Measurements from ENCODE around the gene CHCHD6.

The CHCHD6 gene

GRCh38 chr3:126699011-126699410 is 5.0 kb upstream of the CHCHD6 start:
- H3K4me3 Mint-ChIP-seq: no peak overlapping the region
- peaks cover 7 to 8% of the 10 kb centered on the region in 2 donors for H3K4me1 Mint-ChIP-seq (ENCODE audit: low read depth in 2 of 2)
- no peaks in the 10 kb centered on the region for H3K9me3 Mint-ChIP-seq
- no peak for DNase-seq
- H3K27me3 Mint-ChIP-seq: peaks cover 61 to 74% of the 10 kb centered on the region in 2 donors
- no peak overlapping the region for H3K27ac Mint-ChIP-seq
- ATAC-seq (replicated peaks): no peak
- peaks cover 3% of the 10 kb centered on the region for H3K36me3 Mint-ChIP-seq (ENCODE audit: insufficient read depth)

- ATAC-seq (replicated peaks): no peak
- H3K27ac Mint-ChIP-seq: peak overlapping the region; percentile 86 to 90
- no peaks in the 10 kb centered on the region for H3K9me3 Mint-ChIP-seq
- peaks cover 5% of the 10 kb centered on the region for H3K36me3 Mint-ChIP-seq (ENCODE audit: insufficient read depth)
- peaks cover 21 to 38% of the 10 kb centered on the region in 2 donors for H3K27me3 Mint-ChIP-seq
- H3K4me1 Mint-ChIP-seq (ENCODE audit: low read depth in 2 of 2): peaks cover 15 to 23% of the 10 kb centered on the region in 2 donors
- peak overlapping the region; percentile 92 to 97 for H3K4me3 Mint-ChIP-seq
- DNase-seq: no peak
Observed at GRCh38 chr3:126704494-126705214, 614 bp downstream of the CHCHD6 start.

- ATAC-seq (replicated peaks) (no peak), DNase-seq (no peak)
- no peak overlapping the region for H3K27ac Mint-ChIP-seq
- no peaks in the 10 kb centered on the region for H3K9me3 Mint-ChIP-seq
- peaks cover 5% of the 10 kb centered on the region for H3K36me3 Mint-ChIP-seq (ENCODE audit: insufficient read depth)
- no peak overlapping the region for H3K4me3 Mint-ChIP-seq
- H3K27me3 Mint-ChIP-seq: peaks cover 11 to 23% of the 10 kb centered on the region in 2 donors
- H3K4me1 Mint-ChIP-seq (ENCODE audit: low read depth in 2 of 2): peaks cover 15 to 23% of the 10 kb centered on the region in 2 donors
Observed at GRCh38 chr3:126706631-126707030, 2.6 kb downstream of the CHCHD6 start.

- H3K36me3 Mint-ChIP-seq (ENCODE audit: insufficient read depth): peaks cover 2% of the 10 kb centered on the region
- H3K4me3 Mint-ChIP-seq: no peak overlapping the region
- H3K9me3 Mint-ChIP-seq: no peaks in the 10 kb centered on the region
- no peaks in the 10 kb centered on the region for H3K27me3 Mint-ChIP-seq
- H3K4me1 Mint-ChIP-seq (ENCODE audit: low read depth in 2 of 2): peaks cover 7 to 11% of the 10 kb centered on the region in 2 donors
- H3K27ac Mint-ChIP-seq: no peak overlapping the region
- no peak for DNase-seq
- ATAC-seq (replicated peaks): no peak
Observed at GRCh38 chr3:126711121-126711760, 7.2 kb downstream of the CHCHD6 start.

GRCh38 chr3:126713199-126713598 is 9.2 kb downstream of the CHCHD6 start:
- Mint-ChIP-seq H3K27me3 (no peaks in the 10 kb centered on the region), H3K27ac (peak overlapping the region in 1 of 2 donors; percentile 39), H3K4me3 (no peak overlapping the region), H3K4me1 (ENCODE audit: low read depth in 2 of 2) (peaks cover 9 to 10% of the 10 kb centered on the region in 2 donors), H3K9me3 (no peaks in the 10 kb centered on the region), H3K36me3 (ENCODE audit: insufficient read depth) (peaks cover 2% of the 10 kb centered on the region)
- ATAC-seq (replicated peaks) (no peak), DNase-seq (no peak)

- DNase-seq: no peak
- peaks cover 2% of the 10 kb centered on the region for H3K36me3 Mint-ChIP-seq (ENCODE audit: insufficient read depth)
- peaks cover 9 to 15% of the 10 kb centered on the region in 2 donors for H3K4me1 Mint-ChIP-seq (ENCODE audit: low read depth in 2 of 2)
- ATAC-seq (replicated peaks): no peak
- no peaks in the 10 kb centered on the region for H3K27me3 Mint-ChIP-seq
- no peaks in the 10 kb centered on the region for H3K9me3 Mint-ChIP-seq
- no peak overlapping the region for H3K4me3 Mint-ChIP-seq
- H3K27ac Mint-ChIP-seq: no peak overlapping the region
Observed at GRCh38 chr3:126714276-126714900, 10.3 kb downstream of the CHCHD6 start.

- Mint-ChIP-seq H3K4me3 (no peak overlapping the region), H3K9me3 (no peaks in the 10 kb centered on the region), H3K27me3 (no peaks in the 10 kb centered on the region), H3K36me3 (ENCODE audit: insufficient read depth) (peaks cover 2% of the 10 kb centered on the region), H3K4me1 (ENCODE audit: low read depth in 2 of 2) (peaks cover 9 to 15% of the 10 kb centered on the region in 2 donors), H3K27ac (no peak overlapping the region)
- DNase-seq (no peak), ATAC-seq (replicated peaks) (no peak)
Observed at GRCh38 chr3:126714921-126715320, 10.9 kb downstream of the CHCHD6 start.

GRCh38 chr3:126715432-126715831 is 11.4 kb downstream of the CHCHD6 start:
- Mint-ChIP-seq H3K4me1 (ENCODE audit: low read depth in 2 of 2) (peaks cover 9 to 15% of the 10 kb centered on the region in 2 donors), H3K27me3 (no peaks in the 10 kb centered on the region), H3K36me3 (ENCODE audit: insufficient read depth) (peaks cover 2% of the 10 kb centered on the region), H3K4me3 (no peak overlapping the region), H3K27ac (peak overlapping the region in 1 of 2 donors; percentile 44), H3K9me3 (no peaks in the 10 kb centered on the region)
- DNase-seq (no peak), ATAC-seq (replicated peaks) (no peak)

GRCh38 chr3:126716057-126716456 is 12.0 kb downstream of the CHCHD6 start:
- Mint-ChIP-seq H3K4me1 (ENCODE audit: low read depth in 2 of 2) (peaks cover 10 to 17% of the 10 kb centered on the region in 2 donors), H3K4me3 (no peak overlapping the region), H3K9me3 (no peaks in the 10 kb centered on the region), H3K36me3 (ENCODE audit: insufficient read depth) (peaks cover 2% of the 10 kb centered on the region), H3K27ac (peak overlapping the region in 1 of 2 donors; percentile 44), H3K27me3 (no peaks in the 10 kb centered on the region)
- DNase-seq (no peak), ATAC-seq (replicated peaks) (no peak)

GRCh38 chr3:126718561-126719445 is 14.8 kb downstream of the CHCHD6 start:
- peaks cover 14 to 18% of the 10 kb centered on the region in 2 donors for H3K4me1 Mint-ChIP-seq (ENCODE audit: low read depth in 2 of 2)
- no peak for DNase-seq
- no peaks in the 10 kb centered on the region for H3K9me3 Mint-ChIP-seq
- H3K27ac Mint-ChIP-seq: no peak overlapping the region
- peaks cover 2% of the 10 kb centered on the region for H3K36me3 Mint-ChIP-seq (ENCODE audit: insufficient read depth)
- no peak overlapping the region for H3K4me3 Mint-ChIP-seq
- no peaks in the 10 kb centered on the region for H3K27me3 Mint-ChIP-seq
- no peak for ATAC-seq (replicated peaks)

- H3K27me3 Mint-ChIP-seq: no peaks in the 10 kb centered on the region
- no peak overlapping the region for H3K27ac Mint-ChIP-seq
- ATAC-seq (replicated peaks) (no peak), DNase-seq (no peak)
- peaks cover 14 to 20% of the 10 kb centered on the region in 2 donors for H3K4me1 Mint-ChIP-seq (ENCODE audit: low read depth in 2 of 2)
- no peaks in the 10 kb centered on the region for H3K9me3 Mint-ChIP-seq
- H3K4me3 Mint-ChIP-seq: no peak overlapping the region
- no peaks in the 10 kb centered on the region for H3K36me3 Mint-ChIP-seq (ENCODE audit: insufficient read depth)
Observed at GRCh38 chr3:126720596-126720995, 16.6 kb downstream of the CHCHD6 start.

- Mint-ChIP-seq H3K36me3 (ENCODE audit: insufficient read depth) (no peaks in the 10 kb centered on the region), H3K27me3 (no peaks in the 10 kb centered on the region), H3K4me1 (ENCODE audit: low read depth in 2 of 2) (peaks cover 9 to 16% of the 10 kb centered on the region in 2 donors), H3K9me3 (no peaks in the 10 kb centered on the region), H3K4me3 (no peak overlapping the region), H3K27ac (peak overlapping the region in 1 of 2 donors; percentile 7)
- DNase-seq (no peak), ATAC-seq (replicated peaks) (no peak)
Observed at GRCh38 chr3:126721246-126721645, 17.2 kb downstream of the CHCHD6 start.

GRCh38 chr3:126723237-126723636 is 19.2 kb downstream of the CHCHD6 start:
- DNase-seq: no peak
- peaks cover 5 to 15% of the 10 kb centered on the region in 2 donors for H3K4me1 Mint-ChIP-seq (ENCODE audit: low read depth in 2 of 2)
- H3K9me3 Mint-ChIP-seq: no peaks in the 10 kb centered on the region
- no peak overlapping the region for H3K4me3 Mint-ChIP-seq
- H3K36me3 Mint-ChIP-seq (ENCODE audit: insufficient read depth): peaks cover 4% of the 10 kb centered on the region
- no peak for ATAC-seq (replicated peaks)
- no peak overlapping the region for H3K27ac Mint-ChIP-seq
- no peaks in the 10 kb centered on the region for H3K27me3 Mint-ChIP-seq
